ENCODE results near the gene NUB1. TPM values are rescaled to one million over a fixed set of nuclear protein-coding genes. Genes with fewer than 3 reads are reported as not detected.

NUB1 gene
- total RNA-seq, 2 experiments from 2014 or later = 62.1 to 67.3 TPM

- H3K36me3 Mint-ChIP-seq (ENCODE audit: low read depth) = peaks cover 12% of the 10 kb centered on the region
- no peaks in the 10 kb centered on the region for H3K27me3 Mint-ChIP-seq
- H3K4me3 Mint-ChIP-seq = no peak overlapping the region
- H3K9me3 Mint-ChIP-seq = peaks cover 15% of the 10 kb centered on the region
- ChIA-PET POLR2A (interaction anchor here (1.4 kb wide), 1 partner anchor 34 kb away, joined by 6 read pairs; no protein-coding TSS in a partner anchor), CTCF (interaction anchor here (1.0 to 6.0 kb wide), 4 partner anchors 8 to 130 kb away, joined by 3 to 143 read pairs (median 50); partner anchors contain the start of gene NUB1)
- DNase-seq = no peak
- no peak overlapping the region for H3K27ac Mint-ChIP-seq
- H3K4me1 Mint-ChIP-seq = peaks cover 14% of the 10 kb centered on the region
These were observed 23.7 kb upstream of the NUB1 start for GRCh38 chr7:151317936-151318335.

GRCh38 chr7:151319189-151319588, 22.4 kb upstream of the NUB1 start:
- no peak for DNase-seq
- peaks cover 13% of the 10 kb centered on the region for H3K4me1 Mint-ChIP-seq
- POLR2A ChIA-PET = interaction anchor here (1.4 kb wide), 1 partner anchor 33 kb away, joined by 6 read pairs; no protein-coding TSS in a partner anchor

DNA sequence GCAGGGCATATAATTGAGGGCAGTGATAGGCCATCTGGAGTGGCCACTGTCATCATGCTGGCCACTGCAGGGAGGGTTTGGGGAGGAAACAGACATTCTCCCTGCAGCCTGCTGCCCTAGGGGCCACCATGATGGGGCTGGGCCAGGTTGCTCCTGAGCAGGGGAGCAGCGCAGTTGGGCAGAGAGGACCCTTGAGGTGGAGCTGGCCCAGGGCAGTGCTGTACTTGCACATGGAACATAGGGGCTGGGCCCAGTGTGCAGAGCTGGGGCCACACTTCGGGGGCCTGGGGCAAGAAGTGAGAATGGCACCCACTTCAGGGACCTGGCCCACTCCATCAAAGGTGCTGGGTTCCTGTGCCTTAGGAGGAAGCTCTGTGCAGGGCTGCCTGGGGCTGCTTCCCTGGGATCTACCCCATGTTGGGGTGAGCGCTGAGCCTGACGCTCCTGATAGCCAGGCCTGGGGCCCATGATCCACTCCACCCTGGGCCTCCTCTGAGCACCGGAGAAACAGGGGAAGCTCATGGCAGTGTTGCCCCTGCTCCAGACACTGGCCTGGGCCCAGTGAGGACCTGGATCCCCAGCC, 21.3 kb upstream of the NUB1 start:
- Mint-ChIP-seq H3K4me1 (peaks cover 5% of the 10 kb centered on the region), H3K27me3 (peaks cover 6% of the 10 kb centered on the region), H3K4me3 (no peak overlapping the region), H3K36me3 (ENCODE audit: low read depth) (peaks cover 12% of the 10 kb centered on the region), H3K27ac (no peak overlapping the region), H3K9me3 (peaks cover 17% of the 10 kb centered on the region)
- ChIA-PET POLR2A (no interaction called here), CTCF (interaction anchor here (1.0 to 2.3 kb wide), 5 partner anchors 10 to 128 kb away, joined by 3 to 11 read pairs (median 3); no protein-coding TSS in a partner anchor)
- DNase-seq = no peak

More at GRCh38 chr7:151319189-151319588, 22.4 kb upstream of the NUB1 start:
- peaks cover 12% of the 10 kb centered on the region for H3K36me3 Mint-ChIP-seq (ENCODE audit: low read depth)
- peaks cover 15% of the 10 kb centered on the region for H3K9me3 Mint-ChIP-seq
- no peaks in the 10 kb centered on the region for H3K27me3 Mint-ChIP-seq
- no peak overlapping the region for H3K27ac Mint-ChIP-seq
- H3K4me3 Mint-ChIP-seq = no peak overlapping the region
- CTCF ChIA-PET = interaction anchor here (1.0 to 6.0 kb wide), 3 partner anchors 34 to 129 kb away, joined by 3 to 143 read pairs (median 3); no protein-coding TSS in a partner anchor

GRCh38 chr7:151321341-151321740, 20.3 kb upstream of the NUB1 start:
- CTCF ChIA-PET = interaction anchor here (1.1 to 2.3 kb wide), 4 partner anchors 11 to 127 kb away, joined by 3 to 11 read pairs (median 4); no protein-coding TSS in a partner anchor
- Mint-ChIP-seq H3K27ac (no peak overlapping the region), H3K36me3 (ENCODE audit: low read depth) (peaks cover 12% of the 10 kb centered on the region), H3K9me3 (peaks cover 17% of the 10 kb centered on the region), H3K4me3 (no peak overlapping the region), H3K4me1 (peaks cover 4% of the 10 kb centered on the region), H3K27me3 (peaks cover 11% of the 10 kb centered on the region)
- no peak for DNase-seq
- POLR2A ChIA-PET = no interaction called here

- Mint-ChIP-seq H3K4me3 (no peak overlapping the region), H3K4me1 (no peaks in the 10 kb centered on the region), H3K27ac (no peak overlapping the region), H3K9me3 (peaks cover 17% of the 10 kb centered on the region), H3K36me3 (ENCODE audit: low read depth) (peaks cover 12% of the 10 kb centered on the region), H3K27me3 (peaks cover 16% of the 10 kb centered on the region)
- ChIA-PET POLR2A (no interaction called here), CTCF (interaction anchor here (1.4 kb wide), 1 partner anchor 12 kb away, joined by 4 read pairs; no protein-coding TSS in a partner anchor)
- no peak for DNase-seq
These were observed 18.7 kb upstream of the NUB1 start for GRCh38 chr7:151322906-151323305.

GRCh38 chr7:151327022-151327421, 14.6 kb upstream of the NUB1 start:
- POLR2A ChIA-PET = no interaction called here
- no peak overlapping the region for H3K4me3 Mint-ChIP-seq
- H3K27me3 Mint-ChIP-seq = peaks cover 16% of the 10 kb centered on the region

GRCh38 chr7:151327659-151328058, 14.0 kb upstream of the NUB1 start:
- no peak overlapping the region for H3K27ac Mint-ChIP-seq
- no peak overlapping the region for H3K4me3 Mint-ChIP-seq
- no peaks in the 10 kb centered on the region for H3K36me3 Mint-ChIP-seq (ENCODE audit: low read depth)
- no peaks in the 10 kb centered on the region for H3K4me1 Mint-ChIP-seq
- peaks cover 2% of the 10 kb centered on the region for H3K9me3 Mint-ChIP-seq
- POLR2A ChIA-PET = no interaction called here
- no peak for DNase-seq
- CTCF ChIA-PET = interaction anchor here (1.5 to 5.3 kb wide), 2 partner anchors 12 to 121 kb away, joined by 4 to 35 read pairs; no protein-coding TSS in a partner anchor
- peaks cover 16% of the 10 kb centered on the region for H3K27me3 Mint-ChIP-seq

More at GRCh38 chr7:151327022-151327421, 14.6 kb upstream of the NUB1 start:
- Mint-ChIP-seq H3K9me3 (peaks cover 2% of the 10 kb centered on the region), H3K36me3 (ENCODE audit: low read depth) (peaks cover 3% of the 10 kb centered on the region), H3K27ac (no peak overlapping the region), H3K4me1 (no peaks in the 10 kb centered on the region)
- no peak for DNase-seq
- CTCF ChIA-PET = interaction anchor here (1.5 to 5.3 kb wide), 2 partner anchors 11 to 121 kb away, joined by 4 to 35 read pairs; no protein-coding TSS in a partner anchor

GRCh38 chr7:151330181-151330580, 11.4 kb upstream of the NUB1 start:
- CTCF ChIA-PET = interaction anchor here (1.3 kb wide), 1 partner anchor 15 kb away, joined by 3 read pairs; no protein-coding TSS in a partner anchor

GRCh38 chr7:151330661-151331060, 11.0 kb upstream of the NUB1 start:
- Mint-ChIP-seq H3K27me3 (peaks cover 9% of the 10 kb centered on the region), H3K9me3 (no peaks in the 10 kb centered on the region)

More at GRCh38 chr7:151330181-151330580, 11.4 kb upstream of the NUB1 start:
- H3K36me3 Mint-ChIP-seq (ENCODE audit: low read depth) = no peaks in the 10 kb centered on the region
- no peak overlapping the region for H3K4me3 Mint-ChIP-seq
- H3K4me1 Mint-ChIP-seq = no peaks in the 10 kb centered on the region
- POLR2A ChIA-PET = no interaction called here
- no peak overlapping the region for H3K27ac Mint-ChIP-seq
- peaks cover 11% of the 10 kb centered on the region for H3K27me3 Mint-ChIP-seq
- H3K9me3 Mint-ChIP-seq = peaks cover under 1% of the 10 kb centered on the region
- DNase-seq = no peak

DNA sequence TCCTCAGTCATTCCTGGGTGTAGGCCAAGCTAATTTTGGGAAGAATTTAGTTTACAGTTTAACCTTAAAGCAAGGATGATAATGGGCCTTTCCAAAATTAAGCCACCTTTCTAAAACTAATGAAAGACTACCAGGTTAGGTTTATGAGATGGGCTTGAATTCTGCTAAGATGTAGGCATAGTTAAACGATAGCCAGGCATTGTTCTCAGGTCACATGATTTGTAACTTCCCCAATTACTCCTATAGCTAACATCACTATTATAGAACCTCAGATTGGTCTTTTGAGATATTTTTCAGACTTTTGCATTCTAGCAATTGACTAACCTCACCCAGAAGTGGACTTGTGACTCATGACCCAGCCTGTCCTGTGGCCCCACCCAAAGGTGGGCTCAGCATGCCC, 7.0 kb upstream of the NUB1 start:
- DNase-seq = no peak
- no peak overlapping the region for H3K27ac Mint-ChIP-seq
- H3K4me1 Mint-ChIP-seq = peaks cover 9% of the 10 kb centered on the region
- peaks cover 2% of the 10 kb centered on the region for H3K9me3 Mint-ChIP-seq
- H3K4me3 Mint-ChIP-seq = no peak overlapping the region
- ChIA-PET CTCF (interaction anchor here (0.7 to 2.5 kb wide), 4 partner anchors 20 to 114 kb away, joined by 3 to 12 read pairs (median 4); no protein-coding TSS in a partner anchor), POLR2A (no interaction called here)
- peaks cover 3% of the 10 kb centered on the region for H3K36me3 Mint-ChIP-seq (ENCODE audit: low read depth)
- peaks cover 3% of the 10 kb centered on the region for H3K27me3 Mint-ChIP-seq

More at GRCh38 chr7:151330661-151331060, 11.0 kb upstream of the NUB1 start:
- Mint-ChIP-seq H3K4me1 (no peaks in the 10 kb centered on the region), H3K4me3 (no peak overlapping the region), H3K36me3 (ENCODE audit: low read depth) (no peaks in the 10 kb centered on the region), H3K27ac (no peak overlapping the region)
- ChIA-PET POLR2A (no interaction called here), CTCF (interaction anchor here (1.3 kb wide), 1 partner anchor 16 kb away, joined by 3 read pairs; no protein-coding TSS in a partner anchor)
- no peak for DNase-seq

- POLR2A ChIA-PET = no interaction called here
- peaks cover 3% of the 10 kb centered on the region for H3K27me3 Mint-ChIP-seq
- peaks cover 24% of the 10 kb centered on the region for H3K4me1 Mint-ChIP-seq
- DNase-seq = no peak
- H3K4me3 Mint-ChIP-seq = no peak overlapping the region
- H3K36me3 Mint-ChIP-seq (ENCODE audit: low read depth) = peaks cover 3% of the 10 kb centered on the region
- CTCF ChIA-PET = no interaction called here
- peaks cover 2% of the 10 kb centered on the region for H3K9me3 Mint-ChIP-seq
- no peak overlapping the region for H3K27ac Mint-ChIP-seq
These were observed 5.4 kb upstream of the NUB1 start for GRCh38 chr7:151336027-151336708.

- peaks cover 3% of the 10 kb centered on the region for H3K27me3 Mint-ChIP-seq
- H3K9me3 Mint-ChIP-seq = peaks cover 2% of the 10 kb centered on the region
- POLR2A ChIA-PET = no interaction called here
- no peak for DNase-seq
- H3K4me1 Mint-ChIP-seq = peaks cover 26% of the 10 kb centered on the region
- CTCF ChIA-PET = interaction anchor here (0.7 kb wide), 1 partner anchor 164 kb away, joined by 3 read pairs; no protein-coding TSS in a partner anchor
- H3K27ac Mint-ChIP-seq = no peak overlapping the region
- H3K4me3 Mint-ChIP-seq = no peak overlapping the region
- H3K36me3 Mint-ChIP-seq (ENCODE audit: low read depth) = peaks cover 3% of the 10 kb centered on the region
These were observed 4.3 kb upstream of the NUB1 start for GRCh38 chr7:151337346-151337745.

- peaks cover 3% of the 10 kb centered on the region for H3K27me3 Mint-ChIP-seq
- peaks cover 2% of the 10 kb centered on the region for H3K9me3 Mint-ChIP-seq
- ChIA-PET CTCF (interaction anchor here (1.8 to 5.4 kb wide), 2 partner anchors 13 to 23 kb away, joined by 17 to 71 read pairs; no protein-coding TSS in a partner anchor), POLR2A (interaction anchor here (1.0 to 2.3 kb wide), 3 partner anchors 11 to 13 kb away, joined by 3 to 13 read pairs (median 5); no protein-coding TSS in a partner anchor)
- no peak overlapping the region for H3K4me3 Mint-ChIP-seq
- peaks cover 35% of the 10 kb centered on the region for H3K4me1 Mint-ChIP-seq
- DNase-seq = no peak
- peaks cover 11% of the 10 kb centered on the region for H3K36me3 Mint-ChIP-seq (ENCODE audit: low read depth)
- no peak overlapping the region for H3K27ac Mint-ChIP-seq
These were observed 2.8 kb upstream of the NUB1 start for GRCh38 chr7:151338809-151339208.

All from activated CD4-positive, alpha-beta memory T cell treated with anti-CD3 and anti-CD28 coated beads, Interleukin-2, amount 10 ng/mL, durations not matched to agents 7 days and 5 days (primary cell).